WI38 (cell line): Measurements from ENCODE around the gene SH3GL2.

Experiments used
- H3K4me3 ChIP-seq: 2 replicates; pipeline ENCODE4 v1.5.1; 2011; ENCODE audit warnings: low read depth, mild to moderate bottlenecking, control low read depth, low read length
- TF ChIP-seq, protein P1 (sequence below): IDR thresholded peaks from 2 replicates; pipeline ENCODE4 v1.5.1; 2012; ENCODE audit warnings: low read depth, mild to moderate bottlenecking, control low read depth, low read length

Gene SH3GL2

DNA sequence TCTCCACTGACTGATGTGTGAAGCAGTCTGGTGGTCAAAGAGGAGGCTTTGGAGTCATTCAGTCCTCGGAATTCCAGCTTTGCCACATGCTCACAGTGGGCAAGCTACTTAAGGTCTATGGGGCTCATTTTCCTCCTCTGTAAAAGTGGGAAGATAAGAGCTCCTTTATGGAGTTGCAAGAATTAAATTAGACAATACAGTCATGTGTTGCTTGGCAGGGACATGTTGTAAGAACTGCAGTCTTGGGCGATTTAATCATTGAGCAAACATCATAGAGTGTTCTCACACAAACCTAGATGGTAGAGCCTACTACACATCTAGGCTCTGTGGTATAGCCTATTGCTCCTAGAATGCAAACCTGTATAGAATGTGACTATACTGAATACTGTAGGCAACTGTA is 253.9 kb downstream of the SH3GL2 start:
- no peak overlapping the region for H3K4me3 ChIP-seq
- TF ChIP-seq, protein P1, sequence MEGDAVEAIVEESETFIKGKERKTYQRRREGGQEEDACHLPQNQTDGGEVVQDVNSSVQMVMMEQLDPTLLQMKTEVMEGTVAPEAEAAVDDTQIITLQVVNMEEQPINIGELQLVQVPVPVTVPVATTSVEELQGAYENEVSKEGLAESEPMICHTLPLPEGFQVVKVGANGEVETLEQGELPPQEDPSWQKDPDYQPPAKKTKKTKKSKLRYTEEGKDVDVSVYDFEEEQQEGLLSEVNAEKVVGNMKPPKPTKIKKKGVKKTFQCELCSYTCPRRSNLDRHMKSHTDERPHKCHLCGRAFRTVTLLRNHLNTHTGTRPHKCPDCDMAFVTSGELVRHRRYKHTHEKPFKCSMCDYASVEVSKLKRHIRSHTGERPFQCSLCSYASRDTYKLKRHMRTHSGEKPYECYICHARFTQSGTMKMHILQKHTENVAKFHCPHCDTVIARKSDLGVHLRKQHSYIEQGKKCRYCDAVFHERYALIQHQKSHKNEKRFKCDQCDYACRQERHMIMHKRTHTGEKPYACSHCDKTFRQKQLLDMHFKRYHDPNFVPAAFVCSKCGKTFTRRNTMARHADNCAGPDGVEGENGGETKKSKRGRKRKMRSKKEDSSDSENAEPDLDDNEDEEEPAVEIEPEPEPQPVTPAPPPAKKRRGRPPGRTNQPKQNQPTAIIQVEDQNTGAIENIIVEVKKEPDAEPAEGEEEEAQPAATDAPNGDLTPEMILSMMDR, result no peak

DNA sequence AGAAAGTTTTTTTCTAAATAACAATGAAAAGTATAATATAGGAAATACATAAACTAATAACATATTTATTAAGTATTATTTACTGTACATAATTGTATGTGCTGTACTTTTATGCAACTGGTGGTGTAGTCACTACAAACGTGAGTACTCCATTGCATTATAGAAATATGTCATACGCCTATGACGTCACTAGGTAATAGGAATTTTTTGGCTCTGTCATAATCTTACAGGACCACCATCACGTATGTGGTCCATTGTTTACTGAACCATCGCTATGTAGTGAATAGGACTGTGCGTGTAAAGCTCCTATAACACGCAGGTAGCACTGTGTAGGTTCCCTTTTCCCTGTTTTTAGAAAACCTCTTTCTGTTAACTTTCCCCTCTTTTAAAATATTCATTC is 255.0 kb downstream of the SH3GL2 start:
- no peak overlapping the region for H3K4me3 ChIP-seq
- TF ChIP-seq, protein P1, result no peak

DNA sequence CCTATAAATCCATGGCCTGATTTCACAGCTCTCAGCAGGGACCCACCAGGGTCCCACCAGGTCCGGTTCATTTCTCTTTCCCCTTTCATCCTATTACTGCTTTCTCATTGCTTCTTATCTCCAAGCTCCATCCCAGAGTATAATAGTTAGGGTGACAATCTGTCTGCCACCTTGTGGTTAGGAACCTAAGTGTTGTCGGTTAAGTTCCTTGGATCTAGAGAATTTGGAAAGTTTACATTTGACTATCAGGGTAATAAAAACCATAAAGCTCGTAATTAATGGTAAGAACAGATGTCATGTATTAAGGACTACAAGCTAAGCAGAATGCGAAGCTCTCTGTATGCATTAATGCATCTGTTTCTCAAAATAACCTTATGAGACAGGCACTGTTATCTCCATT is 259.1 kb downstream of the SH3GL2 start:
- TF ChIP-seq, protein P1, result no peak

DNA sequence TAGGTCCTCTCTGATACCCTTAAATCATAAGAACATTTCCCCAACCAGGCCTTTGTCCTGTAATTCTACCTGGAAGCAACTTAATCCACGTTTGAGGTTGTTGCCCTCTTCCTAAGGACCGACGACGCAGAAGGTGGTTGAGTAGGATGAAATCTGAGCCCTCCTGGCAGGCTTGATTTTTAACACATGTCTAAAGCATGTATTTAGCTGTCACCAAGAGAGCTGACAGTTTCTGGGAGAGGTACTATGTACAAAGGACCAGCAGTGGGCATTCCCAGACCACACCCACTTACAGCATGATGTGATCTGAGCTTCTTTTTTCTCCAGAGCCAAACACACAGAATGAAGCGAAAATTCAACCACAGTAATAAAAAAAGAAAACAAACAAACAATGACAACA is 260.9 kb downstream of the SH3GL2 start:
- no peak overlapping the region for H3K4me3 ChIP-seq
- TF ChIP-seq, protein P1, result no peak

More for the DNA sequence above, 259.1 kb downstream of the SH3GL2 start:
- no peak overlapping the region for H3K4me3 ChIP-seq

DNA sequence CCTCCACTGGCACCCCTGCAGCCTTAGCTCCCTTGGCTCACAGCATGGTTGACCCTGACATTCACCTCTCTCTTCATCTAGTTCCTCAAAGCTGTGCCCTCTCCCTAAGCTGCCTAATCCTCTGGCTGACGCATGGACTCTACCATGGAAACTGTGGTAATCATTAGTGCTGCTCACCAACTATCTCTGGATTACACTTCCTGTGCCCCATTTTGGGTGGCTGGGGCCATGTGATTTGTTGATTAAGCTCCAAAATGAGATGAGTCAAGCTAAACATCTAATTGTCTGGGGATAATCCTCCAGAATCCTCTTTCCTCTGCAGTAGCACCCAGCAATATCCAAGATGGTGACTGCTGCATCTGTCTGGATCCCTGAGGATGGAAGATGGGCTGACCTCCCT is 264.4 kb downstream of the SH3GL2 start:
- H3K4me3 ChIP-seq, result no peak overlapping the region
- TF ChIP-seq, protein P1, result no peak
